ENCODE results near the gene NCBP2L.

NCBP2L gene

DNA sequence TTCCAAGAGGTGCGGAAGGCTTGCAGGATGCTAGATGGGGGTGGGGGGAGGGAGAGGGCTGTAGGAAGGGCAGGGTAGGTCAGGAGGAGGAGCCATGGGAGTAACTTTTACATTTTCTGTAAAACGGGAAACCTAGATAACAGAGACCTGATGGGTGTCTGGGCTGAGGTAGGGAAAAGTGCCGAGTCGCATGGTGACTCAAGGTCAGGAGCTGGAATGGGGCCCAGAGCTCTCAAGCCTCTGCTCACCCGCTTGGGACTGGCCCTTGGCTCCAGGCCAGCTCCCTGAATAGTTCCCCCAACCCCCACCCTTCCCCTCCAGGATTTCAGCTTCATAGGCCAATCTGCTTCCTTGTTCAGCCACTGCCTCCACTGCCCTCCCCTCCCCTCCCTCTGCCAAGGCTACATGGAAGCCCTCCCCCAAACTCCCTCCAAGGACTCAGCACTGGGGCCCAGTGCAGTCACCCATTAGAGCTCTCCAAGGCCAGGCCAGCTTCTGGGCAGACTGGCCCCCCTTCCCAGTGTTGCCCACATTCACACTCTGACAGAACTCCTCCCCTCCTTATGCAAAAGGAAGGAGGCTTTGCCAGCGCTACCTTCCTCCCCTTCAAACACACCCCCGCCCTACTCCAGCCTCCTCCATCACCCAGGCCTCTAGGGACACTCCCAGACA is 45.6 kb upstream of the NCBP2L start:
- TF ChIP-seq, protein P1, sequence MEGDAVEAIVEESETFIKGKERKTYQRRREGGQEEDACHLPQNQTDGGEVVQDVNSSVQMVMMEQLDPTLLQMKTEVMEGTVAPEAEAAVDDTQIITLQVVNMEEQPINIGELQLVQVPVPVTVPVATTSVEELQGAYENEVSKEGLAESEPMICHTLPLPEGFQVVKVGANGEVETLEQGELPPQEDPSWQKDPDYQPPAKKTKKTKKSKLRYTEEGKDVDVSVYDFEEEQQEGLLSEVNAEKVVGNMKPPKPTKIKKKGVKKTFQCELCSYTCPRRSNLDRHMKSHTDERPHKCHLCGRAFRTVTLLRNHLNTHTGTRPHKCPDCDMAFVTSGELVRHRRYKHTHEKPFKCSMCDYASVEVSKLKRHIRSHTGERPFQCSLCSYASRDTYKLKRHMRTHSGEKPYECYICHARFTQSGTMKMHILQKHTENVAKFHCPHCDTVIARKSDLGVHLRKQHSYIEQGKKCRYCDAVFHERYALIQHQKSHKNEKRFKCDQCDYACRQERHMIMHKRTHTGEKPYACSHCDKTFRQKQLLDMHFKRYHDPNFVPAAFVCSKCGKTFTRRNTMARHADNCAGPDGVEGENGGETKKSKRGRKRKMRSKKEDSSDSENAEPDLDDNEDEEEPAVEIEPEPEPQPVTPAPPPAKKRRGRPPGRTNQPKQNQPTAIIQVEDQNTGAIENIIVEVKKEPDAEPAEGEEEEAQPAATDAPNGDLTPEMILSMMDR (IDR thresholded peaks at IDR 0.05; ENCODE audit: low read depth, low read length, missing control alignments): no peak

DNA sequence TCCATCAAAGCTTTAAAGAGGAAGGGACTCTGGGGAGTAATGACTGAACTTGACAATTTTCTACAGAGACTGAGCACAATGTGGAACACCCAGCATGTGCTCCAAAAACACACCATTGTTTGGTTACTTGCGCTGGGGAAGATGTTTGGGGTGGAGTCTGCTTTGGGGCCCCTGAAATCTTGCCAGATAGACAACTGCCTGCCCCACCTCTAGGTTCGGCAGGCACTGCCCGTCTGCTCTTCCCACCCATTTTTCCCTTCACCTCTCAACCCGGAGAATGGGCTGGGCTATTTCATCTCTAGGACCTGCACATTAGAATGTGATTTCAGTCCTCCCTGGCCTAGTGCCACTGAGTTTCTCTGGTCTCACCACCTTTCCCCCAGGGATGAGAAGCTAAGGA is 43.8 kb upstream of the NCBP2L start:
- H3K4me3 ChIP-seq (ENCODE audit: low read depth, low read length): no peak overlapping the region
- no peaks in the 10 kb centered on the region for H3K27me3 ChIP-seq (replicated peaks)
- no peaks in the 10 kb centered on the region for H3K36me3 ChIP-seq (replicated peaks)
- DNase-seq: no peak
- TF ChIP-seq, protein P1 (IDR thresholded peaks at IDR 0.05; ENCODE audit: low read depth, low read length, missing control alignments): no peak
- H3K27ac ChIP-seq: no peak overlapping the region
- in situ Hi-C loops (cut with HindIII; ENCODE audit: low pct_ligation_motif_present, low sequenced_read_pairs): no loop called here

More for the DNA sequence above, 45.6 kb upstream of the NCBP2L start:
- no peaks in the 10 kb centered on the region for H3K36me3 ChIP-seq (replicated peaks)
- DNase-seq: peak; percentile 59
- no peak overlapping the region for H3K27ac ChIP-seq
- H3K4me3 ChIP-seq (ENCODE audit: low read depth, low read length): no peak overlapping the region
- no peaks in the 10 kb centered on the region for H3K27me3 ChIP-seq (replicated peaks)
- in situ Hi-C loops (cut with HindIII; ENCODE audit: low pct_ligation_motif_present, low sequenced_read_pairs): no loop called here

DNA sequence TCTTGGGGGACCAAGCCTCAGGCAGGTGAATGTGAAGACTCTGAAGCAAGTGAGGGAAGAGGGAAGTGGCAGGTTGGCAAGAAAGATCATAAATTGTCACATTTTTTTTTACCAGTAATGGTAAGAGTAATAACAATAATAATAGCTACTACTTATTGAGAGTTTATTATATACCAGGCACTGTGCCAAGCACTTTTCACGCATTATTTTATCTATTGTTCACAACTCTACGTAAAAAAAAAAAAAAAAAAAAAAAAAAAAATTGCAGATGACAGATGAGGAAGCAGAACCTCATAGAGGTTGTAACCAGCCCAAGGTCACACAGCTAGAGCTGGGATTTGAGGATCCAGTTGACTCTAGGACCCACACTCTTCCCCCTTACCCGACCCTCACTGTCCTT is 42.9 kb upstream of the NCBP2L start:
- no peak overlapping the region for H3K4me3 ChIP-seq (ENCODE audit: low read depth, low read length)
- in situ Hi-C loops (cut with HindIII; ENCODE audit: low pct_ligation_motif_present, low sequenced_read_pairs): no loop called here
- H3K27ac ChIP-seq: no peak overlapping the region
- TF ChIP-seq, protein P1 (IDR thresholded peaks at IDR 0.05; ENCODE audit: low read depth, low read length, missing control alignments): no peak
- no peaks in the 10 kb centered on the region for H3K36me3 ChIP-seq (replicated peaks)
- H3K27me3 ChIP-seq (replicated peaks): no peaks in the 10 kb centered on the region
- no peak for DNase-seq

DNA sequence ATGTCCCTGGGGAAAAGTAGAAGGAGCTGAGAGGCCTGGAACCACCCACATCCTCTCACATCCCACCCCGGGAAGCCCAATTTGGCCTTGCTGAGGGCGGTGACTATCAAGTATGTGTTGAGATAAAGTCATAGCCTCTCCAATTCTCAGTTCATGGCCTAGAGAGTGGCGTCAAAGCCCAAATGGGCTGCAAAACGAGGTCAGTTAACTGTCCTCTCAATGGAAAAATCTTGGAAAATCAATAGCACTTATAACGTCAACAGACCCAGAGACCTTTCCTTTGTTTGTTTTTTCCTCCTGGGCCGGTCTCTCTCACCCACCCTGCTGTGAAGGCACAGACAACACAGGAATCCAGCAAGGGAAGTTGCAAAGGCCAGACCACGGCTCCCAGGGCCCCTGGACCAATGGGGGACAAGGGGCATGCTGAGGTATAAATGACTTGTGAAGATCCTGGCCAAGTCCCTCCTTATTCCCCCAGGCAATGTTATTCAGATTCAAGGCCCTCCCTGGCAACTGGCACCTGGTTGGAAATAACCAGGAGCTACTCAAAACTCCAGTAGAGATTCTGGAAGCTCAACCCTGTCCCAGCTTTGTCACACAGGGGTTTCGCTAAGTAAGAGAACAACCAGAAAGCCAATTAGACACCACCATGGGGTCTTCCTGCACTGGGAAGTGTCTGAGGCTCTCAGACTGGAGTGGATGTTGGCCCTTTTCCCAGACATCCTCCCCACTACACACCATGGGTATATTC is 40.6 kb upstream of the NCBP2L start:
- Histone ChIP-seq H3K27ac (no peak overlapping the region), H3K27me3 (replicated peaks) (no peaks in the 10 kb centered on the region), H3K4me3 (ENCODE audit: low read depth, low read length) (no peak overlapping the region), H3K36me3 (replicated peaks) (no peaks in the 10 kb centered on the region)
- no peak for DNase-seq
- in situ Hi-C loops (cut with HindIII; ENCODE audit: low pct_ligation_motif_present, low sequenced_read_pairs): no loop called here
- TF ChIP-seq, protein P1 (IDR thresholded peaks at IDR 0.05; ENCODE audit: low read depth, low read length, missing control alignments): no peak

DNA sequence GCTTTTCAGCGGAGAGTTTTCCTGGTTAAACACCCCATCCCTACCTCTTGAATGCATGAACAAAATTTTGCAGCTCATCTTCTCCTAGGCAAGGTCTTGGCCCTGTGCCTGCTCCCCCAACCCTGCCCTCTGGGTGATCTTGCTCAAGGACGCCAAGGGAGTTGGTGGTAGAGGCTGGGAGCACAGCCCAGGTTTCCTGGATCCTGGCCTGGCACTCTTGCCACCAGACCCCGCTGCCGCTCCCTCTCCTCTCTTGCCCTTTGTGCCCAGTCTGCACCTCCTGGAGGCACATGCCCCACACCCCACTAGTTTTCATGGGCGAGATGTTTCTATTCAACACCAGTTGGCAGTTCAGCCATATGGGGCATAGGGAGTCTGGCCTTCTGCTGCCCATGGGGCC is 39.3 kb upstream of the NCBP2L start:
- H3K36me3 ChIP-seq (replicated peaks): no peaks in the 10 kb centered on the region

More for the DNA sequence above, 39.3 kb upstream of the NCBP2L start:
- in situ Hi-C loops (cut with HindIII; ENCODE audit: low pct_ligation_motif_present, low sequenced_read_pairs): no loop called here
- H3K27me3 ChIP-seq (replicated peaks): no peaks in the 10 kb centered on the region
- no peak overlapping the region for H3K27ac ChIP-seq
- TF ChIP-seq, protein P1 (IDR thresholded peaks at IDR 0.05; ENCODE audit: low read depth, low read length, missing control alignments): no peak
- DNase-seq: no peak
- H3K4me3 ChIP-seq (ENCODE audit: low read depth, low read length): no peak overlapping the region

Measured in brain microvascular endothelial cell (primary cell).